ENCODE measurements around the gene CRKL. TPM values are rescaled to one million over a fixed set of nuclear protein-coding genes. Genes with fewer than 3 reads are reported as not detected.
"Not testable (repeated sequence)": the region's sequence is repeated elsewhere in the genome, so short reads cannot be mapped to it uniquely, and the experiment has no call there.

Gene CRKL
- total RNA-seq, 1 experiment from 2014 or later: 27.8 TPM

- no peak for DNase-seq (ENCODE audit: low read depth)
These were observed 16.7 kb downstream of the CRKL start for GRCh38 chr22:20933910-20934309.

- DNase-seq (ENCODE audit: low read depth): not testable (repeated sequence)
These were observed 17.8 kb downstream of the CRKL start for GRCh38 chr22:20935049-20935448.

GRCh38 chr22:20935780-20936539 is 18.8 kb downstream of the CRKL start:
- not testable (repeated sequence) for DNase-seq (ENCODE audit: low read depth)

- DNase-seq (ENCODE audit: low read depth): no peak
These were observed 20.0 kb downstream of the CRKL start for GRCh38 chr22:20937031-20937793.

GRCh38 chr22:20937794-20938671 is 20.8 kb downstream of the CRKL start:
- DNase-seq (ENCODE audit: low read depth): no peak

- DNase-seq (ENCODE audit: low read depth): not testable (repeated sequence)
These were observed 22.4 kb downstream of the CRKL start for GRCh38 chr22:20939457-20940185.

GRCh38 chr22:20940186-20940651 is 23.0 kb downstream of the CRKL start:
- DNase-seq (ENCODE audit: low read depth): peak; percentile 28

GRCh38 chr22:20940904-20941385 is 23.7 kb downstream of the CRKL start:
- no peak for DNase-seq (ENCODE audit: low read depth)

- DNase-seq (ENCODE audit: low read depth): not testable (repeated sequence)
These were observed 25.1 kb downstream of the CRKL start for GRCh38 chr22:20942203-20942902.

GRCh38 chr22:20943104-20943933 is 26.1 kb downstream of the CRKL start:
- no peak for DNase-seq (ENCODE audit: low read depth)

GRCh38 chr22:20944042-20944441 is 26.8 kb downstream of the CRKL start:
- DNase-seq (ENCODE audit: low read depth): no peak

- no peak for DNase-seq (ENCODE audit: low read depth)
These were observed 28.3 kb downstream of the CRKL start for GRCh38 chr22:20945578-20945934.

- peak; percentile 59 for DNase-seq (ENCODE audit: low read depth)
These were observed 29.1 kb downstream of the CRKL start for GRCh38 chr22:20946080-20946986.

GRCh38 chr22:20946991-20947390 is 29.8 kb downstream of the CRKL start:
- no peak for DNase-seq (ENCODE audit: low read depth)

GRCh38 chr22:20948450-20948849 is 31.2 kb downstream of the CRKL start:
- DNase-seq (ENCODE audit: low read depth): no peak

- DNase-seq (ENCODE audit: low read depth): no peak
These were observed 31.8 kb downstream of the CRKL start for GRCh38 chr22:20948989-20949388.

GRCh38 chr22:20949698-20950183 is 32.5 kb downstream of the CRKL start:
- DNase-seq (ENCODE audit: low read depth): no peak

Data from RPMI7951 (cell line).